ENCODE measurements around the gene CLTC.
"Not testable (repeated sequence)": the region's sequence is repeated elsewhere in the genome, so short reads cannot be mapped to it uniquely, and the experiment has no call there.

Gene CLTC
- long read RNA-seq, full-length matches to known transcripts: 30 of 147 reads
- long read RNA-seq, partial matches to known transcripts: 108 of 147 reads
- long read RNA-seq, other reads (novel, unspliced or antisense): 9 of 147 reads

DNA sequence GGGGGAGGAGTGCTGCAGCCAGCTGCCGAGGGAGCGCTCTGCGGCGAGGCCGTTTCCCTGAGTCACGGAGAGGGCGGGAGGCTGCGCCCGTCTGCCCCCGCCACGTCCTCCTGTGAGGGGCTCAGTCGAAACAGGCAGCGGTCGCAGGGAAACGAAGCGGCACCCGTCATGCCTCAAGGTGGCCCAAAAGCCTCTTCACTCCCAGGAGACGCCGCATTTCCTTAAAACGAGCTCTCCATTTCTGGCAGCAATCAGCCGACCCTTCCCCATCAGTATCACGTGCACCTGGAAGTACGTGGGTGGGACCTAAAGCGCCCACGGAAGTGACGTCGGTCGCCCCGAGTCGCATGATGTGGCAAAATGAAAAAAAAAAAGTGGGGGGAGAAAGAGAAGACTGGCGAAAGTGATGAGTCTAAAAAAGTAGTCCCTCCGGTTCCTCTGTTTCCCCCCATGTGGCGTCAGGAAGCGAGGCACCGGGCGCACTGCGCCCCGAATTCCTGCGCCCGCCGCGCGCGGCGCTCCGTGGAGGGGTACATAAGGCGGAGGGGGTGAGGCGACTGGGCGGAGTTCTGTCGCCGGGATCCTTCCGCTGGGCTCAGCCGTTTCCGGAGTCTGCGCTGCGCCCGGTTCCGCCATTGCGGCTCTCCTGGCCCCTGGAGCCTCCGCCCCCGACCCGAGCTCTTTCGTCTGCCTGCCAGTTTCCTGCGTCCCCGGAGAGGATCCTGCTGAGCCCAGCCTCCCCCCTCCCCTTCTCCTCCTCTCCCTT lies at the start of gene CLTC:
Gene CLTC, plus strand, starts transcription at position 598 of the 766 bp plus-strand sequence. CDS start 237 bp downstream, outside the sequence.
- Histone ChIP-seq H3K27ac (replicated peaks) (peak within 1 kb of the TSS; percentile 98), H3K27me3 (ENCODE audit: insufficient read depth, poor library complexity, severe bottlenecking) (no peaks in the 10 kb centered on the region), H3K4me3 (replicated peaks; ENCODE audit: insufficient read depth, low read length) (peak within 1 kb of the TSS; percentile 95)
- TF ChIP-seq, protein P1, sequence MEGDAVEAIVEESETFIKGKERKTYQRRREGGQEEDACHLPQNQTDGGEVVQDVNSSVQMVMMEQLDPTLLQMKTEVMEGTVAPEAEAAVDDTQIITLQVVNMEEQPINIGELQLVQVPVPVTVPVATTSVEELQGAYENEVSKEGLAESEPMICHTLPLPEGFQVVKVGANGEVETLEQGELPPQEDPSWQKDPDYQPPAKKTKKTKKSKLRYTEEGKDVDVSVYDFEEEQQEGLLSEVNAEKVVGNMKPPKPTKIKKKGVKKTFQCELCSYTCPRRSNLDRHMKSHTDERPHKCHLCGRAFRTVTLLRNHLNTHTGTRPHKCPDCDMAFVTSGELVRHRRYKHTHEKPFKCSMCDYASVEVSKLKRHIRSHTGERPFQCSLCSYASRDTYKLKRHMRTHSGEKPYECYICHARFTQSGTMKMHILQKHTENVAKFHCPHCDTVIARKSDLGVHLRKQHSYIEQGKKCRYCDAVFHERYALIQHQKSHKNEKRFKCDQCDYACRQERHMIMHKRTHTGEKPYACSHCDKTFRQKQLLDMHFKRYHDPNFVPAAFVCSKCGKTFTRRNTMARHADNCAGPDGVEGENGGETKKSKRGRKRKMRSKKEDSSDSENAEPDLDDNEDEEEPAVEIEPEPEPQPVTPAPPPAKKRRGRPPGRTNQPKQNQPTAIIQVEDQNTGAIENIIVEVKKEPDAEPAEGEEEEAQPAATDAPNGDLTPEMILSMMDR (IDR thresholded peaks at IDR 0.05; ENCODE audit: insufficient read depth, low read length): no peak
- peak; percentile 92 for TF ChIP-seq POLR2AphosphoS5 (IDR thresholded peaks at IDR 0.05; ENCODE audit: low read depth)
- peak; percentile 85 for TF ChIP-seq GABPA (IDR thresholded peaks at IDR 0.05; ENCODE audit: low read depth)
- TF ChIP-seq, protein P2, sequence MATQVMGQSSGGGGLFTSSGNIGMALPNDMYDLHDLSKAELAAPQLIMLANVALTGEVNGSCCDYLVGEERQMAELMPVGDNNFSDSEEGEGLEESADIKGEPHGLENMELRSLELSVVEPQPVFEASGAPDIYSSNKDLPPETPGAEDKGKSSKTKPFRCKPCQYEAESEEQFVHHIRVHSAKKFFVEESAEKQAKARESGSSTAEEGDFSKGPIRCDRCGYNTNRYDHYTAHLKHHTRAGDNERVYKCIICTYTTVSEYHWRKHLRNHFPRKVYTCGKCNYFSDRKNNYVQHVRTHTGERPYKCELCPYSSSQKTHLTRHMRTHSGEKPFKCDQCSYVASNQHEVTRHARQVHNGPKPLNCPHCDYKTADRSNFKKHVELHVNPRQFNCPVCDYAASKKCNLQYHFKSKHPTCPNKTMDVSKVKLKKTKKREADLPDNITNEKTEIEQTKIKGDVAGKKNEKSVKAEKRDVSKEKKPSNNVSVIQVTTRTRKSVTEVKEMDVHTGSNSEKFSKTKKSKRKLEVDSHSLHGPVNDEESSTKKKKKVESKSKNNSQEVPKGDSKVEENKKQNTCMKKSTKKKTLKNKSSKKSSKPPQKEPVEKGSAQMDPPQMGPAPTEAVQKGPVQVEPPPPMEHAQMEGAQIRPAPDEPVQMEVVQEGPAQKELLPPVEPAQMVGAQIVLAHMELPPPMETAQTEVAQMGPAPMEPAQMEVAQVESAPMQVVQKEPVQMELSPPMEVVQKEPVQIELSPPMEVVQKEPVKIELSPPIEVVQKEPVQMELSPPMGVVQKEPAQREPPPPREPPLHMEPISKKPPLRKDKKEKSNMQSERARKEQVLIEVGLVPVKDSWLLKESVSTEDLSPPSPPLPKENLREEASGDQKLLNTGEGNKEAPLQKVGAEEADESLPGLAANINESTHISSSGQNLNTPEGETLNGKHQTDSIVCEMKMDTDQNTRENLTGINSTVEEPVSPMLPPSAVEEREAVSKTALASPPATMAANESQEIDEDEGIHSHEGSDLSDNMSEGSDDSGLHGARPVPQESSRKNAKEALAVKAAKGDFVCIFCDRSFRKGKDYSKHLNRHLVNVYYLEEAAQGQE (IDR thresholded peaks at IDR 0.05; ENCODE audit: insufficient replicate concordance, low read depth): peak; percentile 49
- DNase-seq (ENCODE audit: low read depth in 1 of 2, low spot score in 1 of 2): peak; percentile 93 to 97

DNA sequence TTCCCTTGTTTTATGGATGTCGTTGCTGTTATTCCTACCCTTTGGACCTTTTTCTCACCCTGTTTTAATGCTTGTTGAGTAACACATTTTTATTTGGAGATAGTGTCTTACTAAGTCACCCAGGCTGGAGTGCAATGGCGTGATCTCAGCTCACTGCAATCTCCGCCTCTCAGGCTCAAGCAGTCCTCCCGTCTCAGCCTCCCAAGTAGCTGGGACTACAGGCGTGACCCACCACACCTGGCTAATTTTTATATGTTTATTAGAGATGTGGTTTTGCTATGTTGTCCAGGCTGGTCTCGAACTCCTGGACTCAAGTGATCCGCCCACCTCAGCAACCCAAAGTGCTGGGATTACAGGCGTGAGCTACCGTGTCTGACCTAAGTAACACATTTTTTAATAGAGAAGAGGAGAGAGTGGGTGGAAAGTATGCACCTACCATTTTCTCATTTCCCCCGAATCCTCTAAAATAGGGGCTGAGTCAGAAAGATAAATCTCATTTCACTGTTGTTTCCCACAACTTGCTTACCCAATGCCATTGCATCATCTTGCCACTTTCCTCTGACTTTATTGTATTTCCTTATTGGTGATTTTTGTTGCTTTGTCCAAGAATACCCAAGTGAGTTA lies 47.3 kb upstream of the CLTC start:
- Histone ChIP-seq H3K27me3 (ENCODE audit: insufficient read depth, poor library complexity, severe bottlenecking) (no peaks in the 10 kb centered on the region), H3K4me3 (replicated peaks; ENCODE audit: insufficient read depth, low read length) (no peak overlapping the region), H3K27ac (replicated peaks) (no peak overlapping the region)
- TF ChIP-seq, protein P2 (IDR thresholded peaks at IDR 0.05; ENCODE audit: insufficient replicate concordance, low read depth): no peak
- TF ChIP-seq, protein P1 (IDR thresholded peaks at IDR 0.05; ENCODE audit: insufficient read depth, low read length): no peak
- TF ChIP-seq GABPA (IDR thresholded peaks at IDR 0.05; ENCODE audit: low read depth) (no peak), SPI1 (IDR thresholded peaks at IDR 0.05; ENCODE audit: borderline replicate concordance, low read depth) (no peak), POLR2AphosphoS5 (IDR thresholded peaks at IDR 0.05; ENCODE audit: low read depth) (no peak)
- peak in 1 of 2 experiments; percentile 41 for DNase-seq (ENCODE audit: low read depth in 1 of 2, low spot score in 1 of 2)

DNA sequence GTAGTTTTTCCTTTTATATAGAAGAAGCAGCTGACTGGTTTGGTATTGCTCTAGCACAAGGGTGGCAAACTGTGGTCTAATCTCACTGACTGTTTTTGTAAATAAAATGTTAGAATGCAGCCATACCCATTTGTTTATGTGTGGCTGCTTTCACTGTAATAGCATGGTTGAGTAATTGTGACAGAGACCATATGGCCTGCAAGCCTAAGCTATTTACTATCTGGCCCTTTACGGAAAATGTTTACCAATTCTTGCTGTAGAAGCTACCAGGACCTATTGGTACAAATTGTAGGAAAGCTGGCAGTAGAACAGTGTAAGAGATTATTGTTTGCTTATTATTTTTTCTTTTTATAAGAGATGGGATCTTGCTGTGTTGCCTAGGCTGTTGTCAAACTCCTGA lies 35.5 kb upstream of the CLTC start:
- H3K4me3 ChIP-seq (replicated peaks; ENCODE audit: insufficient read depth, low read length); H3K27me3 ChIP-seq (ENCODE audit: insufficient read depth, poor library complexity, severe bottlenecking); DNase-seq (ENCODE audit: low read depth in 1 of 2, low spot score in 1 of 2); H3K27ac ChIP-seq (replicated peaks): not testable (repeated sequence)

DNA sequence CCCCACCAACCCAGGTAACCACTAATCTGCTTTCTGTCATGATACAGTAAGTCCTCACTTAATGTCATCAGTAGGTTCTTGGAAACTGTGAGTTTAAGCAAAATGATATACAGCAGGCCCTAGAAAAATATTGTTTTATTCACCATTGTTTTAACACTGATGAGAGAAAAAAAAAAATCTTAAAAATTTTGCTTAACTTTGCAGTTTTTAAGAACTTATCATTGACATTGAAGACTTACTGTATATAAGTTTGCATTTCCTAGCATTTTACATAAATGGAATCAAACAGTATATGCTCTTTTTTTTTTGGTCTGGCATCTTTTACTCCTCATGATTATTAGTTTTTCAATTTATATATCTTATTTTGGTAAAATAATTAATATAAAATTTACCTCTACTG lies 19.5 kb upstream of the CLTC start:
- H3K27ac ChIP-seq (replicated peaks): no peak overlapping the region
- no peak for DNase-seq (ENCODE audit: low read depth in 1 of 2, low spot score in 1 of 2)
- H3K27me3 ChIP-seq (ENCODE audit: insufficient read depth, poor library complexity, severe bottlenecking): no peaks in the 10 kb centered on the region
- TF ChIP-seq, protein P1 (IDR thresholded peaks at IDR 0.05; ENCODE audit: insufficient read depth, low read length): no peak
- TF ChIP-seq POLR2AphosphoS5 (IDR thresholded peaks at IDR 0.05; ENCODE audit: low read depth): no peak
- no peak for TF ChIP-seq GABPA (IDR thresholded peaks at IDR 0.05; ENCODE audit: low read depth)
- TF ChIP-seq, protein P2 (IDR thresholded peaks at IDR 0.05; ENCODE audit: insufficient replicate concordance, low read depth): no peak
- no peak for TF ChIP-seq SPI1 (IDR thresholded peaks at IDR 0.05; ENCODE audit: borderline replicate concordance, low read depth)
- no peak overlapping the region for H3K4me3 ChIP-seq (replicated peaks; ENCODE audit: insufficient read depth, low read length)

All from HL-60 (cell line).